Fibroblast of peridontal ligament (primary cell): ENCODE results near the gene GGTLC2.
"Not testable (repeated sequence)": the region's sequence is repeated elsewhere in the genome, so short reads cannot be mapped to it uniquely, and the experiment has no call there.

ENCODE experiments used
- DNase-seq: peaks from one replicate; pipeline ENCODE4 v3.0.0-alpha.2; 2010; ENCODE audit errors: extremely low read depth

Gene GGTLC2

DNA sequence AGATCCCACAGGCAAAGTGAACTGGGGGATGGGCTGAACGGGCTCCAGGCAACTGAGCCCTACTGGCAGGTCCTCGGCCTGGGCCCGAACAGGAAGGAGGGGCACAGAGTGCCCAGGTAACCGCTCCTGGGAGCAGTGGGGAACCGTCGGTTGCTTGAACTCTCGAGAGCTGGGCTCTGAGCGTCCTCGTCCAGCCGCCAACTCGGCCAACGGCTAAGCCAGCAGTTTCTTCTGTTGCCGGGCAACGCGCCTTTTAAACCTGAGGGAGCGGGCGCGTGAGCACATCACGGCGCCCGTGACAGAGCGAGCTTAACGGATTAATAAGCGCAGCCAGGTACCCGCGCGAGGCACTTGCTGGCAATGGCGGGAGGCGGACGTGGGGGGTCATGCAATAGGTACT, at the start of gene GGTLC2:
Gene GGTLC2, plus strand, starts transcription at position 301 of the 400 bp plus-strand sequence. CDS start 1,732 bp downstream, outside the sequence.
- not testable (repeated sequence) for DNase-seq

DNA sequence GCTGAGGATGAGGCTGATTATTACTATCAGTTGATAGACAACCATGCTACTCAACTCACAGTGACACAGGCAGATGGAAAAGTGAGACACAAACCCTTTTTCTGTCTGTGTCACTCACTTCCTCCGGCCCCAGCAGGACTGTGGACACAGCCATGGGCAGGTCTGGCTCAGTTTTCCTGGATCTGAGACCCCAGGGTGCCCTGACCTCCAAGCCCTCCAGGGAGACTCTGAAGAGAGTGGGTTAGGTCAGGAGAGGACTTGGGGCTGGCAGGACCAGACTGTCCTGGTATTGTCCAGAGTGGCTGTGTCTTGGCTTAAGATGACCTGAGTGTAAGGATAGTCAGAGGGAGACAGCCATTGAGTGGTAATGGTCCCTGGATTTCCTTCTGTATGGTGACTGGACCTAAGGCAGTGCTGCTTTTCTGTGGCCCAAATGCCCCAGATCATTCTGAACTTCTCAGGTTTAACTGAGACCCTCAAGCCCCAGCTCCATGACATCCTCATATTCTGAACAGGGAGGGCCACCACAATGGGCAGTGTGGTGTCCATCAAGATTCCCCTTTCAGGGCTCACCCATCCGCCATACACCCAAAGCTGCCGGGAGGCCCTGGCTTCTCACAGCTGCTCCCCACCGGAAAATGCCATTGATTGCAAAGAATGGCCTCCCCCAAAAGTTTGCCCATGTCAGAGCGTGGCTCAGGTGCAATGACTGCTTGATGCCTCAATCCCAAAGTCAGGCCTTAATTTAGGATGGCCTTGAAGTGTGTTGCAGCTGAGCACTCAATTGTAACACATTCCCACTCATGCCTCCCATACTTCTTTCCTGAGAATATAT, 49.2 kb upstream of the GGTLC2 start:
- no peak for DNase-seq

- no peak for DNase-seq
Observed at GRCh38 chr22:22598144-22598543, 46.3 kb upstream of the GGTLC2 start.

GRCh38 chr22:22599248-22599647, 45.2 kb upstream of the GGTLC2 start:
- DNase-seq: no peak

DNA sequence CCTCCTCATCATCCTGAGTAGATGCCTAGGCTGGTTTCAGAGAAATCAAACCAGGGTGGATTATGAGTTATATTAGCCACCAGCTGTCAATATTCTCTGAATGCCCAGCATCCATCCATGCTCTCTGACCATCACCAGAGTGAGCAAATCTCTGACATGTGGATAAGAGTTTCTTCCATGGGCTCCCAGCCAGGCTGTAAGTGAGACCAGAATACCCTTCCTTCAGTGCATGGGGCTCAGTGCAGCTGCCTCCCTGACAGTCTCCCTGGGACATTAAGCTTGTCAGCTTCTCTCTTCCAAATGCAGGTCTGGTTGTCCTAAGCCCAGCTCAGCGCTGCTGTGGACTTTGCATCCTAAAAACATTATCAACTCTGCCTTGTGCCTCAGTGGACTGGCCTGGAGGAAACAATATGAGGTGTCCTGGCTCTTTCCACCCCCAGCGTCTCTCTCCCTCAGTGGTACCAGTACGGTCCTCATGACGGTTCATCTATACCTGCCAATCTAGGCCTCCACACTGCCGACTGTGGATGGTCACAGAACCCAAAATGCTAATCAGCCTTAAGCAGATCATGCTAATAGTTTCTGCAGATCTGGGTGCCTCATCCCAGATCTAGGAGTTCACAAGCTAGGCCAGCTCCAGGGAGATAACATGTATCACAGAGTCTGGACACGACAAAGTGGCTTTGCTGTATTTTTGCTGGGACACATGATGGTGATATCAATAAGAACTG, 43.7 kb upstream of the GGTLC2 start:
- no peak for DNase-seq

GRCh38 chr22:22603470-22603947, 40.9 kb upstream of the GGTLC2 start:
- no peak for DNase-seq

DNA sequence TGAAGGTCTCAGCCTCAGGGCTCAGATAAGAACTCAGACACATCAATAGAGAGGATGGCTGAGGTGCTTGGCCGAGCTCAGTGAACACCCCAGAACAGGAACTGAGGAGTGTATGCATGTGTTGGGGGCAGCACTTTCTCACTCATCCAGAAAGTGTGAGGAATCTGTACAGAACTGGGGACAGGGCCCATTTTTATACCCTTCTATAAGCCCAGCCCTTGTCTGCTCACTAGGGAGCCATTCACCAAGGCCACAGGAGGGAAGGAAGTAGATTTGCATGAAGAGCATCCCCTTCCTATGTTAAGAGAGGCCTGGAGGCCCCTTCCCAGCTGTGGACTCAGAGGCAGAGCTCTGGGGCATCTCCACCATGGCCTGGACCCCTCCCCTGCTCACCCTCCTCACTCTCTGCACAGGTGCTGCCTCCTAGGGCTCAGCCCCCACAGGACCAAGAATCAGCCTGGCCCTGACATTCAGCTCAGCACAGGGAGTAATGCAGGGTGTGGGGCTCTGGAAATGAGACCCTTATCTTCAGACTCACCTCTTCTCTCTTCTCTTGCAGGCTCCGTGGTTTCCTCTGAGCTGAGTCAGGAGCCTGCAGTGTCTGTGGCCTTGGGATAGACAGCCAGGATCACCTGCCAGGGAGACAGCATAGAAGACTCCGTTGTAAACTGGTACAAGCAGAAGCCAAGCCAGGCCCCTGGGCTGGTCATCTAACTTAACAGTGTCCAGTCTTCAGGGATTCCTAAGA, 39.9 kb upstream of the GGTLC2 start:
- DNase-seq: no peak

DNA sequence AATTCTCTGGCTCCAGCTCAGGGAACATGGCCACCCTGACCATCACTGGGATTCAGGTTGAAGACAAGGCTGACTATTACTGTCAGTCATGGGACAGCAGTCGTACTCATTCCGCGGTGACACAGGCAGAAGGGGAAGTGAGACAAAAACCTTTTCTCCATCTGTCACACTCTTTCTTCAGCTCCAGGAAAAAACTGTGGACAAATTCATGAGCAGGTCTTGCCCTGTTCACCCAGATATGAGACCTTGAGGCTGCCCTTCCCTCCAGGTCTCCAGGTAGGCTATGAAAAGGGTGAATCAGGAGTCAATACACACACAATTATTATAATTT, 39.4 kb upstream of the GGTLC2 start:
- DNase-seq: no peak

GRCh38 chr22:22608022-22608421, 36.4 kb upstream of the GGTLC2 start:
- DNase-seq: not testable (repeated sequence)

- DNase-seq: no peak
Observed at GRCh38 chr22:22609291-22609690, 35.1 kb upstream of the GGTLC2 start.

GRCh38 chr22:22612516-22612915, 31.9 kb upstream of the GGTLC2 start:
- DNase-seq: no peak

DNA sequence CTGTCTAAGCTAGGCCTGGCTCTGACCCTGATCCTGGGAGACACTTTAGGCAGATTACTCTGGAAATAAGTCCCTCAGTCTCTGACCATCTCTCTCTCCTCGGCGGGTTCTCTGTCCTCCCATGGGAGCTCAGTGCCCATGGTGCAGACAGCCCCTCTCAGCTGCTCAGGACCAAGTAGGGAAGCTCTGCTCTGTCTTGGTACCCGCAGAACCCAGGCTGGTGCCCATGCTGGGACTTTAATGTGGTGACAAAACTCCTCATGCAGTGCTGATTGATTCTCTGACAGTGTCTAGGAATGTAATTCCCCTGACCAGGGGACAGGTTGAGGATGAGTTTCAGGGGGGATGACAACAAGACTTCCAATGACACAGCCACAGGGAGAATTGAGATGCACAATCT, 30.3 kb upstream of the GGTLC2 start:
- DNase-seq: no peak

DNA sequence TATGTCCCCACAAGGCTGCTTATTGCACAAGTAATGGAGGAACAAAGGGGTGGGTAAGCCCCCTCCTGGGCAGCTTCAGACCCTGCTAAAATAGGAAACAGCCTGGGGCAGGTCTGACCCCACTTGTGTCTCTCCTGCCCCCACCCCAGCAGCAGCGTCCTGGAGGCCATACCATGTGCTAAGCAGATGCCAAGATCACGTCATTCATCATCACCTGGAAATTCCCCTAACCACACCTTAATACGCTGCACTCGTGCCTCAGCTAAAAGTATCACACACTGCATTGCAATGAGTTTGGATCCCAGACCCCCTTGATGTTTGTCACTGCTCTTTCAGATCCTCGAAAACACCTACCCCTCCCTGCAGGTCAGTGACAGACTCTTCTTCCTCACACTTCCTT, 27.8 kb upstream of the GGTLC2 start:
- no peak for DNase-seq

GRCh38 chr22:22618448-22618847, 26.0 kb upstream of the GGTLC2 start:
- DNase-seq: no peak

GRCh38 chr22:22618923-22619322, 25.5 kb upstream of the GGTLC2 start:
- DNase-seq: no peak

DNA sequence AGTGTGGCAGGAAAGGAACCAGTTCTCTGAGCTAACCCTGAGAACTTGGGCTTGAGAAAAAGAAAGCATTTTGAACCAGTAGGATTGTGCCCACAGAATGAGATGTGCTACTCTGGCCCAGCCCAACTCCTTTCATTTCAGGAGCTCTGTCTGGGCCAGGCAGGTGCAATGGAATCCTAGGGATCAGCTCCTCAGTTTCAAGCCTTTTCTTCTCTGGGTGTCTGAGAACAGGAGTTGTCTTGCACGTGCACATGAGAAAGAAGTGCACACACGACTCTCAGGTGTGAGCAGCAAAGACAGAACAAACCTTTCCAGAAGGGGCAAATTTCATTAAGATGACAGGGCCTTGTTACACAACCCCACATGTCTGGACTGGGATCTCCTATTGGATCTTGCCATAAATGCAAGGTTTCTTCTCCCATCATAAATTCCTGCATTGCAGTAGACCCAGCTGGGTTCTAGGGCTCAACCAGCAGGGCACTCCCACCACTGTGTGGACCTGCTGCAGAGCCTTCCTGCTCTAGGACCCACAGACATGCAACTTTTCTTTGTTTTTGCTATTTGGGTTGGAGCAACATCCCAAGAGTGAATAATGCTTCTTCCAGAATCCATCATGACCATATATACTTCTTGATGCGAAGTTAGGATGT, 24.5 kb upstream of the GGTLC2 start:
- DNase-seq: no peak

GRCh38 chr22:22628546-22629495, 15.6 kb upstream of the GGTLC2 start:
- DNase-seq: not testable (repeated sequence)

DNA sequence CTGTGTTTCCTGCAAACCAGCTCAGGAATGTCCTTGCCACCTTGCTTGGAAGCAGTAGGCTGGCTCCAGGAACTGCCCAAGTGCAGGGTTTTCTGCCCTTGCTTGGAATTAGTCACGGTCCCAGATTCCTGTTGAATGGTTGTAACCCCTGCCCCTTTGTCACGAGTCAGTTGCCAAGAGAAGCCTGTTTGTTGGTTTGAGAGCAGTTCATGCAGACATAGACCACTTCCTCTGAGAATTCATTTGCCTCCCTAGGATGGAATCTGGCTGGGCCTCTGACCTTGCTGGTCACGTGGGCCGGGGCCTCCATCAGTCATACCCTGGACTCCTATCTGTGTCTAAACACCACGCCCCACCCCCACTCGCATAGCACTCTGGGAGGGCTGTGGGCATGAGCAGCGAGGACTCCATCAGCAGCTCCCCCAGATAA, 13.2 kb upstream of the GGTLC2 start:
- not testable (repeated sequence) for DNase-seq

DNA sequence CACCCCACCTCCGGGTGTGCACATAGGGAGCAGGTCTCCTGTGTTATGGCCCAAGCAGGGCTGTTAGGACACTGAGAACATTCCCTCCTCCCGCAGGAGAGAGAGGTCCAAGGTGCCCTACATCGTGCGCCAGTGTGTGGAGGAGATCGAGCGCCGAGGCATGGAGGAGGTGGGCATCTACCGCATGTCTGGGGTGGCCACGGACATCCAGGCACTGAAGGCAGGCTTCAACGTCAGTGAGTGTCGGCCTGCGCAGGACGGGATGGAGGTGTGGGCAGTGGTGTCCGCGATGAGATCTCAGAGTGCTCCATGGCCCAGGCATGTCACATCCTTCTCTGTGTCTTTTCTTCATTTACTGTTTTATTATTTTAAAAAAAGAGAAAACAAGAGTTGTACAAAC, 12.2 kb upstream of the GGTLC2 start:
- DNase-seq: not testable (repeated sequence)

DNA sequence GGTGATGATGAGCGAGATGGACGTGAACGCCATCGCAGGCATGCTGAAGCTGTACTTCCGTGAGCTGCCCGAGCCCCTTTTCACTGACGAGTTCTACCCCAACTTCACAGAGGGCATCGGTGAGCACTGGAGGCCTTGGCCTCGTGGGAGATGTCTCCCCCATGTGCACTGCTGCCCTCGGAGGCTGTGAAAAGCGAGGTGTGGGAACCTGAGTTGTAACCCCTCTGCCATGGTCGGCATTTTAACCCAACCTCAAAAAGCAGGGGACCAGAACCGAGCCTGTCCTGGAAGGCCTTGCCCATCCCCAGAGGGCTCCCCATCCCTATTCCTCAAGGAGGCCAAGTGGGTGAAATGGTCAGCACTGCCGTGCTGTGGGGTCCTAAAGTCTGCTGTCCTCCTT, 10.9 kb upstream of the GGTLC2 start:
- not testable (repeated sequence) for DNase-seq

DNA sequence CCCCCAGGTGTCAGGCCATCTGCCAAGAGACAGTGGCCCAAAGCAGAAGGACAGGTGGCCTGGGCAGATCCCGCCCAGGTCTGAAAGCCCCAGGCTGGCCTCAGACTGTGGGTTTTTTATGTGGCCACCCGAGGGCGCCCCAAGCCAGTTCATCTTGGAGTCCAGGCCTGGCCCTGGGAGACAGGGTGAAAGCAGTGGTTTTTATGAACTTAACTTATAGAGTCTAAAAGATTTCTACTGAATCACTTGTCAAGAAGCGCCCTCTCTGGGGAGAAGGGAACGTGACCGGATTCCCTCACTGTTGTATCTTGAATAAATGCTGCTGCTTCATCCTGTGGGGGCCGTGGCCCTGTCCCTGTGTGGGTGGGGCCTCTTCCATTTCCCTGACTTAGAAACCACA, 8.2 kb upstream of the GGTLC2 start:
- peak; percentile 12 for DNase-seq
